Measurements from ENCODE around the gene AGRN.
"Not testable (repeated sequence)": the region's sequence is repeated elsewhere in the genome, so short reads cannot be mapped to it uniquely, and the experiment has no call there.

Gene AGRN

GRCh38 chr1:1003618-1004419 is 16.1 kb upstream of the AGRN start:
- DNase-seq: no peak

GRCh38 chr1:1004420-1004779 is 15.5 kb upstream of the AGRN start:
- no peak for DNase-seq

GRCh38 chr1:1004780-1005697 is 14.9 kb upstream of the AGRN start:
- DNase-seq: no peak

GRCh38 chr1:1005774-1006304 is 14.1 kb upstream of the AGRN start:
- no peak for DNase-seq

GRCh38 chr1:1006305-1007159 is 13.4 kb upstream of the AGRN start:
- DNase-seq: no peak

GRCh38 chr1:1010131-1010530 is 9.8 kb upstream of the AGRN start:
- not testable (repeated sequence) for DNase-seq

GRCh38 chr1:1011396-1011949 is 8.4 kb upstream of the AGRN start:
- DNase-seq: no peak

- not testable (repeated sequence) for DNase-seq
These were observed 7.2 kb upstream of the AGRN start for GRCh38 chr1:1012736-1013104.

GRCh38 chr1:1013105-1013921 is 6.6 kb upstream of the AGRN start, which contains the start of gene ISG15:
TSS of gene ISG15 (plus strand) at chr1:1013497. CDS start at chr1:1013574, 77 bp downstream.
- DNase-seq: peak; percentile 81

- peak; percentile 47 for DNase-seq
These were observed 5.8 kb upstream of the AGRN start for GRCh38 chr1:1013922-1014648.

- DNase-seq: no peak
These were observed 4.9 kb upstream of the AGRN start for GRCh38 chr1:1014799-1015681.

GRCh38 chr1:1017397-1018320 is 2.3 kb upstream of the AGRN start:
- not testable (repeated sequence) for DNase-seq

GRCh38 chr1:1018321-1018685 is 1.6 kb upstream of the AGRN start:
- DNase-seq: not testable (repeated sequence)

- peak; percentile 82 for DNase-seq
These were observed 559 bp upstream of the AGRN start for GRCh38 chr1:1019122-1019999.

GRCh38 chr1:1020415-1021009 is 592 bp downstream of the AGRN start:
- peak; percentile 53 for DNase-seq

- DNase-seq: no peak
These were observed 1.3 kb downstream of the AGRN start for GRCh38 chr1:1021010-1021919.

All from stimulated activated CD4-positive, alpha-beta T cell treated with anti-CD3 and anti-CD28 coated beads, Interleukin-4, amount 100 ng/mL, for 1 hour (primary cell).